ENCODE data around the gene MLH3.

DNA sequence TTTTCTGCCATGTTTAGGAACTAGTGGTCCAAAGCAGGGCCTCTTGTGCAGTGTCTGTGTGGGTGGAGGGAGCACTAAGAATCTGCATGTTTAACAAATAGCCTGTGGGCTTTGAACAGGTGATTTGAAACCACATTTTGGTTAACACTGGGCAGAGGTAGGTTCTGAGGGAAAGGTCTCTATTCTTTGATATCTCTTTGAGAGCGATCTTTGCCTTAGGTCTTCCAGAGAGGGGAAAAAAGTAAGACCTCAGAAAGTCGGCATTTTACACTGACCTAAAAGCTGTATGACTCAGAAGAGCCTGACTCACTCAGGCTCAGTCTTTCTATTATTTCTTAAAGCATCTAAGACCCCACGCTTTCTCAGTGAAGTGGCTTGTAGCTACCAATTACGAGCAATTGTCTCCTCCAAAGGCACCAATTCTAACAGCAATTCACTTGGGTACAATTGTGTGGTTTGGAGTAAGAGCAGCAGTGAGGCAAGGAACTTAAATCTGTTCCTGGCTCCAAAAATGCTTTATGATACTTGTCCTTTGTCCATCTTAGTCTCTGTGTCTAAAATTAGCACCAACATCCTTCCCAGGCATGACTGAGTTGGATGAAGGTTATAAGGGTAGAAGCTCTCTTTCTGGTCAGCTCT, 39.8 kb downstream of the MLH3 start:
- no peak for TF ChIP-seq EZH2 (IDR thresholded peaks at IDR 0.05)
- TF ChIP-seq, protein P1, sequence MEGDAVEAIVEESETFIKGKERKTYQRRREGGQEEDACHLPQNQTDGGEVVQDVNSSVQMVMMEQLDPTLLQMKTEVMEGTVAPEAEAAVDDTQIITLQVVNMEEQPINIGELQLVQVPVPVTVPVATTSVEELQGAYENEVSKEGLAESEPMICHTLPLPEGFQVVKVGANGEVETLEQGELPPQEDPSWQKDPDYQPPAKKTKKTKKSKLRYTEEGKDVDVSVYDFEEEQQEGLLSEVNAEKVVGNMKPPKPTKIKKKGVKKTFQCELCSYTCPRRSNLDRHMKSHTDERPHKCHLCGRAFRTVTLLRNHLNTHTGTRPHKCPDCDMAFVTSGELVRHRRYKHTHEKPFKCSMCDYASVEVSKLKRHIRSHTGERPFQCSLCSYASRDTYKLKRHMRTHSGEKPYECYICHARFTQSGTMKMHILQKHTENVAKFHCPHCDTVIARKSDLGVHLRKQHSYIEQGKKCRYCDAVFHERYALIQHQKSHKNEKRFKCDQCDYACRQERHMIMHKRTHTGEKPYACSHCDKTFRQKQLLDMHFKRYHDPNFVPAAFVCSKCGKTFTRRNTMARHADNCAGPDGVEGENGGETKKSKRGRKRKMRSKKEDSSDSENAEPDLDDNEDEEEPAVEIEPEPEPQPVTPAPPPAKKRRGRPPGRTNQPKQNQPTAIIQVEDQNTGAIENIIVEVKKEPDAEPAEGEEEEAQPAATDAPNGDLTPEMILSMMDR (IDR thresholded peaks at IDR 0.05) = no peak
- TF ChIP-seq EZH2phosphoT487 (IDR thresholded peaks at IDR 0.05) = no peak

Data from neural progenitor cell (in vitro differentiated cells).